Neural progenitor cell (in vitro differentiated cells): ENCODE results near the gene ZFPM1.

ENCODE experiments used
- EZH2 ChIP-seq: fragments of 200-600 bp; sonication (generic); IDR thresholded peaks from 2 replicates; pipeline ENCODE4 v1.6.1; 2017; ENCODE audit warnings: antibody characterized with exemption, mild to moderate bottlenecking, moderate library complexity
- EZH2phosphoT487 ChIP-seq: fragments of 200-600 bp; sonication (generic); IDR thresholded peaks from 2 replicates; pipeline ENCODE4 v1.6.1; 2017; ENCODE audit warnings: antibody characterized with exemption
- TF ChIP-seq, protein P1 (sequence below): fragments of 200-600 bp; sonication (generic); IDR thresholded peaks from 2 replicates; pipeline ENCODE4 v1.5.1; 2017; ENCODE audit warnings: antibody characterized with exemption, mild to moderate bottlenecking

DNA sequence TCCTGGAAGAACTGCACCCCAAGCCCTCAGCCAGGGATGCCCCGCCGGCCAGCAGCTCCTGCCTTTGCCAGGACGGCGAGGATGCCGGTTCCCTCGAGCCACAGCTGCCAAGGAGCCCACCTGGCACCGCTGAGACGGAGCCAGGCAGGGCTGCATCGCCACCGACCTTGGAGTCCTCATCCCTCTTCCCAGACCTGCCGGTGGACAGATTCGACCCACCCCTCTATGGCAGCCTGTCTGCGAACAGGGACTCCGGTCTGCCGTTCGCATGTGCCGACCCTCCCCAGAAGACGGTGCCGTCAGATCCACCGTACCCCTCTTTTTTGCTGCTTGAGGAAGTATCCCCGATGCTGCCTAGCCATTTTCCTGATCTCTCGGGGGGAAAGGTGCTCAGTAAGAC lies 21.4 kb upstream of the ZFPM1 start:
- TF ChIP-seq EZH2 (no peak), EZH2phosphoT487 (no peak)
- TF ChIP-seq, protein P1, sequence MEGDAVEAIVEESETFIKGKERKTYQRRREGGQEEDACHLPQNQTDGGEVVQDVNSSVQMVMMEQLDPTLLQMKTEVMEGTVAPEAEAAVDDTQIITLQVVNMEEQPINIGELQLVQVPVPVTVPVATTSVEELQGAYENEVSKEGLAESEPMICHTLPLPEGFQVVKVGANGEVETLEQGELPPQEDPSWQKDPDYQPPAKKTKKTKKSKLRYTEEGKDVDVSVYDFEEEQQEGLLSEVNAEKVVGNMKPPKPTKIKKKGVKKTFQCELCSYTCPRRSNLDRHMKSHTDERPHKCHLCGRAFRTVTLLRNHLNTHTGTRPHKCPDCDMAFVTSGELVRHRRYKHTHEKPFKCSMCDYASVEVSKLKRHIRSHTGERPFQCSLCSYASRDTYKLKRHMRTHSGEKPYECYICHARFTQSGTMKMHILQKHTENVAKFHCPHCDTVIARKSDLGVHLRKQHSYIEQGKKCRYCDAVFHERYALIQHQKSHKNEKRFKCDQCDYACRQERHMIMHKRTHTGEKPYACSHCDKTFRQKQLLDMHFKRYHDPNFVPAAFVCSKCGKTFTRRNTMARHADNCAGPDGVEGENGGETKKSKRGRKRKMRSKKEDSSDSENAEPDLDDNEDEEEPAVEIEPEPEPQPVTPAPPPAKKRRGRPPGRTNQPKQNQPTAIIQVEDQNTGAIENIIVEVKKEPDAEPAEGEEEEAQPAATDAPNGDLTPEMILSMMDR: no peak
